ENCODE measurements around the gene SIRPA.

Gene SIRPA
- long read RNA-seq, full-length matches to known transcripts = 11 of 31 reads
- long read RNA-seq, partial matches to known transcripts = 15 of 31 reads
- long read RNA-seq, other reads (novel, unspliced or antisense) = 5 of 31 reads

GRCh38 chr20:1894951-1895673 is at the start of gene SIRPA:
Gene SIRPA (plus strand): TSS chr20:1895407. CDS start chr20:1895448, 41 bp downstream.
- Histone ChIP-seq H3K27ac (replicated peaks) (peak within 1 kb of the TSS; percentile 97), H3K4me3 (replicated peaks; ENCODE audit: insufficient read depth, low read length) (peak within 1 kb of the TSS; percentile 73), H3K27me3 (ENCODE audit: insufficient read depth, poor library complexity, severe bottlenecking) (no peaks in the 10 kb centered on the region)
- TF ChIP-seq CTCF (IDR thresholded peaks at IDR 0.05; ENCODE audit: insufficient read depth, low read length) = no peak
- no peak for TF ChIP-seq SPI1 (IDR thresholded peaks at IDR 0.05; ENCODE audit: borderline replicate concordance, low read depth)
- no peak for TF ChIP-seq REST (IDR thresholded peaks at IDR 0.05; ENCODE audit: insufficient replicate concordance, low read depth)
- no peak for TF ChIP-seq GABPA (IDR thresholded peaks at IDR 0.05; ENCODE audit: low read depth)
- TF ChIP-seq POLR2AphosphoS5 (IDR thresholded peaks at IDR 0.05; ENCODE audit: low read depth) = no peak
- DNase-seq (ENCODE audit: low read depth in 1 of 2, low spot score in 1 of 2) = peak in 1 of 2 experiments; percentile 58

- no peaks in the 10 kb centered on the region for H3K27me3 ChIP-seq (ENCODE audit: insufficient read depth, poor library complexity, severe bottlenecking)
- TF ChIP-seq POLR2AphosphoS5 (IDR thresholded peaks at IDR 0.05; ENCODE audit: low read depth) (no peak), REST (IDR thresholded peaks at IDR 0.05; ENCODE audit: insufficient replicate concordance, low read depth) (no peak), GABPA (IDR thresholded peaks at IDR 0.05; ENCODE audit: low read depth) (no peak), SPI1 (IDR thresholded peaks at IDR 0.05; ENCODE audit: borderline replicate concordance, low read depth) (no peak), CTCF (IDR thresholded peaks at IDR 0.05; ENCODE audit: insufficient read depth, low read length) (no peak)
- DNase-seq (ENCODE audit: low read depth in 1 of 2, low spot score in 1 of 2) = no peak
- no peak overlapping the region for H3K4me3 ChIP-seq (replicated peaks; ENCODE audit: insufficient read depth, low read length)
- H3K27ac ChIP-seq (replicated peaks) = peak overlapping the region; percentile 16; the same call in 1 of the 2 replicates
Measured at GRCh38 chr20:1845701-1846100, 49.5 kb upstream of the SIRPA start.

- Histone ChIP-seq H3K27me3 (ENCODE audit: insufficient read depth, poor library complexity, severe bottlenecking) (no peaks in the 10 kb centered on the region), H3K4me3 (replicated peaks; ENCODE audit: insufficient read depth, low read length) (no peak overlapping the region), H3K27ac (replicated peaks) (no peak overlapping the region)
- no peak for TF ChIP-seq POLR2AphosphoS5 (IDR thresholded peaks at IDR 0.05; ENCODE audit: low read depth)
- no peak for TF ChIP-seq GABPA (IDR thresholded peaks at IDR 0.05; ENCODE audit: low read depth)
- no peak for TF ChIP-seq SPI1 (IDR thresholded peaks at IDR 0.05; ENCODE audit: borderline replicate concordance, low read depth)
- TF ChIP-seq CTCF (IDR thresholded peaks at IDR 0.05; ENCODE audit: insufficient read depth, low read length) = no peak
- TF ChIP-seq REST (IDR thresholded peaks at IDR 0.05; ENCODE audit: insufficient replicate concordance, low read depth) = no peak
- DNase-seq (ENCODE audit: low read depth in 1 of 2, low spot score in 1 of 2) = no peak
Measured at GRCh38 chr20:1846341-1846740, 48.9 kb upstream of the SIRPA start.

All from HL-60 (cell line).